HG03097 (cell line): ENCODE data around the gene CASTOR1.

ENCODE experiments used
- ATAC-seq: cut with Tn5 transposase; IDR thresholded peaks from one replicate; pipeline ENCODE4 v1.9.1; 2021; ENCODE audit not compliant: unreplicated experiment, low FRiP score

The CASTOR1 gene

GRCh38 chr22:30320021-30320556 is 30.8 kb upstream of the CASTOR1 start:
- ATAC-seq, result no peak

GRCh38 chr22:30318799-30319419 is 29.6 kb upstream of the CASTOR1 start:
- ATAC-seq, result no peak

- ATAC-seq, result no peak
Observed at GRCh38 chr22:30317778-30318177, 28.5 kb upstream of the CASTOR1 start.

DNA sequence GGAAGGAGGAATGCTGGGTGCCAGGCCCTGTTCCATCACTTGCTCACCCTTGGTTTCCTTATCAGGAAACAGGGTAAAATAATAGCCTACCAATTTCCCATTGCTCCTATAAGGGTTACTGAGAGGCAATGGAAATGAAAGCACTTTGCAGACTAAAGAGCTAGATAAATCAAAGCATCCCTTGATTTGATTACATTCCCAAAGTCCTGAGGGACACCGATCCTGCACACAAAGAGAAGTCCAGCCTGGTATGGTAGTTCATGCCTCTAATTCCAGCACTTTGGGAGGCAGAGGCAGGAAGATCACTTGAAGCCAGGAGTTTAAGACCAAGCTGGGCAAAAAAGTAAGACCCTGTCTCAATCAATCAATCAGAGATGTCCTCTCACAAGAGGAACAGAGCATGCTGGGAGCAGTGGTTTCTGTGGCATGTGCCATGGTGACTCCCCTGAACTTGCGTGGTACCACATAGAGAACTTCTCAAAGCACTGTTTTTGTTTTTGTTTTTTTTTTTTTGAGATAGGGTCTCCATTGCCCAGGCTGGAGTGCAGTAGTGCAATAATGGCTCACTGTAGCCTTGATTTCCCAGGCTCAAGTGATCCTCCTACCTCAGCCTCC is 26.8 kb upstream of the CASTOR1 start:
- no peak for ATAC-seq

DNA sequence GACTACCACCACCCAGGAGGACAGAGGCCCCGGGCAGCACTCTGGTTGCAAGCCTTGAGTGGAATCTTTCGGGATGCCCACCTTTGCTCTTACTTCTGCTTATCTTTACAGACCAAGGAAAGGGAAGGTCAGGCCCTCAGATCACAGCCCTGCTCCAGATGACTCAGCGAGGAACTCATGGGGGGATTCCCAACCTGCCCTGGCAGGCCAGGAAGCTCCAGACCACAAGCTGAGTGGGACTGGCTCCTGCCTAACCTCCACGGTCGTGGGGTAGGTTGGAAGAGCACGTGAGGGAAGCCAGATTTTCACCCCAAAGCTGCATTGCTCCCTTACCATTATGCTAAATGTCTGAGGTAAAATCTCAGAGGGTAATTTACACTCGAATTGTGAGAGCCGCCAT is 25.6 kb upstream of the CASTOR1 start:
- ATAC-seq, result no peak

GRCh38 chr22:30313527-30314363 is 24.4 kb upstream of the CASTOR1 start:
- no peak for ATAC-seq

DNA sequence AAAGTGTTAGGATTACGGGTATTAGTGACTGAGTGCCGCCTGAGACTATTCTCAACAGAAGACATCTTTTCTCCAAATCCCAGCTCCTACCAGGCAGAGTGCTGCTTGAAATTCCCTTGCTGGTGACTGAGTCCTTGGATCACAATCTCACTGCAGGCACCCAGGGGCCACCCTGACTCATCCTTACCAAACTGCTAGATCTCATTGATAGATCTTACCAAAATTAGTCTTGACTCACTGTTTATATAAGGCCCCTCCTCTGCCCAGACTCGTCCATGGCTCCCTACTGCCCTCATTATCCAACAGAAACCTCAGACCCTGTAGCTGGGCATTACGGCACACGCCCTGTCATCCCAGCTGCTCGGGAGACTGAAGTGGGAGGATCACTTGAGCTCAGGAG is 22.7 kb upstream of the CASTOR1 start:
- no peak for ATAC-seq

- no peak for ATAC-seq
Observed at GRCh38 chr22:30310881-30311771, 21.8 kb upstream of the CASTOR1 start.

GRCh38 chr22:30309951-30310741 is 20.8 kb upstream of the CASTOR1 start:
- no peak for ATAC-seq

DNA sequence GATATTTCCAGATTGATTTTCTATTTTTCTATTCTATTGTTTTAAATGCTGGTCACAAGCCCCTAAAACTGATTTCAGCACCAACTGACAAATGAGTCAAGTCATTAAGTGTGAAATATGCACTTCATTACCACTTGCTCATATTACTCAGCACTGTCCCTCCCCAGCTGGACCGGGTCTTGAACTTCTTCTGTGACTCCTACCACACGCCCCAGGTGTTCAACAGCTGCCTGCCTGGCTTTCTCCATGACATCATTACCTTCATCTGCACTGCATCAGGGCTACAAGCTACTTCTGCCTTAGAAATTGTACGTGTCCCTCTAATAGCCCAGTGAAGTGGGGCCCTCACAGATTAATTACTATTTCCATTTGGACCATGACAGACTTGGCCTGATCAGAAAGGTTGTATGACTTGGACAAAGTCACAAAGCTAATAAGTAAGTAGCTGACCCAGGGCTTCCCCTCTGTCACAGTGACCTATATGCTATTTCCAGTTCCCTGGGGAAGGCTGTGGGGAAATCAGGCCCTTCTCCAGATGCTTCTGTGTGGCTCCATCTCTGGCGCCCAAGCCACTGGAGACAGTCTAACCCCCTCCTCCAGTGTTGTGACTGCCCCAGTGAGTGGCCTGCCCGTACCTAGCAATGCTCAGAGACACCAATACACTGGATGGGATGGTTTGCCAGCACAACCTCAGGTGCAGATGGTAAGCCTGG is 19.4 kb upstream of the CASTOR1 start:
- ATAC-seq, result no peak

- no peak for ATAC-seq
Observed at GRCh38 chr22:30308093-30308492, 18.8 kb upstream of the CASTOR1 start.

GRCh38 chr22:30307041-30307574 is 17.8 kb upstream of the CASTOR1 start:
- no peak for ATAC-seq

- ATAC-seq, result no peak
Observed at GRCh38 chr22:30306627-30307011, 17.3 kb upstream of the CASTOR1 start.

DNA sequence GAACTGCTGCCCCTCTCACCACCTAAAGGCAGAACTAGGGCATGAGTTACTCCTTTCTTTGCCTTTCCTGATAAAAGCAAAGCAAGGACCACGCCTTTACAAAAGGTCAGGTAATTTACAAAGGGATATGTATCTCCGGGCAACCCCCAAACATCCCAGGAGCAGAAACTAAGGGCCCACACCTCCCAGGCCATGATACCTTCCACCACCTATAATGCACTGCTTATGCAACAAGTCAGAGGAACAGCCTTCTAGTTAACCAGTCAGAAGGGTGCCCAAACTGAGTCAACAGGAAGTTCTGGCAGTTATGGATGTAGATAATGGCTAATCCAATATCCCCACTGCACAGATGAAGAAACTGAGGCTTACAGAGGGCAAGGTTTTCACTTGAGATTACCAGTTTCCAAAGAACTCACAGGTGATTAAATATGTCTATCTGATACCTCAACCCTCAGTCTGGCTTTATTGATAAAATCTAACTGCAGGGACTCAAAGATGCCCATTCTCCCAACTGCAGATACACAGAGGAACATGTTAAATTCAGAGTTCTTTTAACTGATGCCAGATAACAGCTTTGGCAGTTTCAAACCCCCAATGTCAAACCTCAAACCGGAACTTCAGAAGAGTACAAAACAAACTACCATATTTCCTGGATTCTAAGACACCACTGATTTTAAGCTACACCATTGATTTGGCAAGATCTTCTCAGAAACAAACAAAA is 16.8 kb upstream of the CASTOR1 start:
- ATAC-seq, result no peak

- ATAC-seq, result no peak
Observed at GRCh38 chr22:30305519-30305905, 16.2 kb upstream of the CASTOR1 start.

DNA sequence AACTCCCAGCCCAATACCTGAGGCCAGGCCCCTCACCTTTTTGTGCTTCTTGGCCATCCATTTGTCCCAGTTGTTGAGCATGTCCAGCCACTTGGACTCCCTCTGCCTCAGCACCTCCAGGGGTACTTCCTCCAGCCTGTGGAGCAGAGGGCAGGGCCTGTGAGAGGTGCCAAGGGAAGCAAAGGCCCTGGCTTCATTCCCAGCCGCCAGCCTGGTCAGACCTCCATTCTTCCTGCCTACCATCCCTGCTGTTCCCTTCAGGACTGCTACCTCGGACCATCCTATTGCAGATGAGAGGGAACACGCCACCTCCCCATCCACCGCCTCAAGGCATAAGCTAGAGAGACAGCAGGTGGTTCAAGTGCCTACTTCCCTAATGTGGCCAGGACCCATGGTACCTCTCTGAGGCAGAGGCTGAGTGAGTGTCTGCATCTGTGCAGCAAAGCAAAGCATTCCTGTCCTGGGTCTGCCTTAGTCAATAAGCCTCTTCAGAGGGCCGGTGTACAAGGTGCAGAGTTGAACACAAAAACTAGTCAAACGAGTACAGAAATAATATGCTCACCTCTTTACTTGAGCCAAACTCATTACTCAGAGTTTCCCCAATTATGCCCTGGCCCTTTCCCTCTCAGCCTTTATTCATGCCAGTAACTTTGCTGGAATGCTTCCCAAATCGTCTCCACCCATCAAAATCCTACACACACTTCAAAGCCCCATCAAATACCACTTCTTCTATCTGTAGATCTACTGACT is 15.4 kb upstream of the CASTOR1 start:
- no peak for ATAC-seq

GRCh38 chr22:30302810-30303138 is 13.5 kb upstream of the CASTOR1 start:
- ATAC-seq, result no peak
